Left ventricle myocardium inferior (tissue), 1 donor: ENCODE measurements around the gene XIST. TPM values are rescaled to one million over a fixed set of nuclear protein-coding genes. Genes with fewer than 3 reads are reported as not detected.
"Not testable (repeated sequence)": the region's sequence is repeated elsewhere in the genome, so short reads cannot be mapped to it uniquely, and the experiment has no call there.

Source experiments
- DNase-seq: peaks from one replicate; pipeline ENCODE4 v3.0.0-alpha.2; 2020
- H3K27ac ChIP-seq: fragments of 200-600 bp; replicated peaks from 2 replicates; pipeline ENCODE4 v1.8.0; 2021
- H3K27me3 ChIP-seq: fragments of 200-600 bp; 2 replicates; pipeline ENCODE4 v1.8.0; 2021; ENCODE audit warnings: low read depth
- H3K36me3 ChIP-seq: fragments of 200-600 bp; 2 replicates; pipeline ENCODE4 v1.8.0; 2021
- H3K4me1 ChIP-seq: fragments of 200-600 bp; 2 replicates; pipeline ENCODE4 v1.8.0; 2021
- H3K4me3 ChIP-seq: fragments of 200-600 bp; 2 replicates; pipeline ENCODE4 v1.8.0; 2021; ENCODE audit warnings: mild to moderate bottlenecking, moderate library complexity
- H3K9me3 ChIP-seq: fragments of 200-600 bp; replicated peaks from 2 replicates; pipeline ENCODE4 v1.8.0; 2021
- intact Hi-C: fragments of 100-400 bp; cut with micrococcal nuclease; formaldehyde crosslinking; loops from one replicate; pipeline ENCODE4 v1.11.0; 2022
- total RNA-seq: library from RNA; stranded (reverse); fragmentation: NEBNext Ultra II Directional; extraction: Animal tissue kit (Norgen Biotek cat#: 25700); gene quantifications from one replicate; pipeline ENCODE4 v1.2.1, GENCODE V29; 2021
- TF ChIP-seq, protein P1 (sequence below): fragments of 200-600 bp; IDR thresholded peaks from 2 replicates; pipeline ENCODE4 v1.8.0; 2021; ENCODE audit warnings: antibody characterized with exemption, mild to moderate bottlenecking, borderline replicate concordance
- donor health status: DM: no; HTN: yes; CAD: no; lungs with severe emphysema.

Gene XIST
- total RNA-seq, 1 donor from 2014 or later = 0.27 TPM

GRCh38 chrX:73817393-73818199, 34.9 kb downstream of the XIST start:
- intact Hi-C loops = no loop called here
- no peaks in the 10 kb centered on the region for H3K4me1 ChIP-seq
- no peaks in the 10 kb centered on the region for H3K9me3 ChIP-seq
- TF ChIP-seq, protein P1, sequence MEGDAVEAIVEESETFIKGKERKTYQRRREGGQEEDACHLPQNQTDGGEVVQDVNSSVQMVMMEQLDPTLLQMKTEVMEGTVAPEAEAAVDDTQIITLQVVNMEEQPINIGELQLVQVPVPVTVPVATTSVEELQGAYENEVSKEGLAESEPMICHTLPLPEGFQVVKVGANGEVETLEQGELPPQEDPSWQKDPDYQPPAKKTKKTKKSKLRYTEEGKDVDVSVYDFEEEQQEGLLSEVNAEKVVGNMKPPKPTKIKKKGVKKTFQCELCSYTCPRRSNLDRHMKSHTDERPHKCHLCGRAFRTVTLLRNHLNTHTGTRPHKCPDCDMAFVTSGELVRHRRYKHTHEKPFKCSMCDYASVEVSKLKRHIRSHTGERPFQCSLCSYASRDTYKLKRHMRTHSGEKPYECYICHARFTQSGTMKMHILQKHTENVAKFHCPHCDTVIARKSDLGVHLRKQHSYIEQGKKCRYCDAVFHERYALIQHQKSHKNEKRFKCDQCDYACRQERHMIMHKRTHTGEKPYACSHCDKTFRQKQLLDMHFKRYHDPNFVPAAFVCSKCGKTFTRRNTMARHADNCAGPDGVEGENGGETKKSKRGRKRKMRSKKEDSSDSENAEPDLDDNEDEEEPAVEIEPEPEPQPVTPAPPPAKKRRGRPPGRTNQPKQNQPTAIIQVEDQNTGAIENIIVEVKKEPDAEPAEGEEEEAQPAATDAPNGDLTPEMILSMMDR = no peak
- no peak overlapping the region for H3K4me3 ChIP-seq
- H3K36me3 ChIP-seq = no peaks in the 10 kb centered on the region
- H3K27me3 ChIP-seq = no peaks in the 10 kb centered on the region
- DNase-seq = no peak
- no peak overlapping the region for H3K27ac ChIP-seq

DNA sequence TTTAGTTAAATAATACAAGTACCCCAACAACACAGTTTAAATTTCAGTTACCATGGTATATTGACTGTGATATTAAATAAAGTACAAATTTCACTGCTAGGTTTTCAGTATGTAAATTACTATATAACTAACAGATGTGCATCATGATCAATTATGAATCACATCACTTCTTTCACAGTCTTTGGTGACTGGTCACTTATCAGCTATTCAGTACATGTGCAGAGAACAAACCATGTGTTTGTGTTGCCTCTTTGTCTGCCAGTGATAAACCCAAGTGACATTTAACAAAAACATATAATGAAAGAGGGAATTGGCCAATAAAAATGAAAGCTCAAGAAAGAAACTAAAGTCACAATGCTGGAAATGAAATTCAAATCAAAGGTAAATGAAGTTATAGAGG, 40.3 kb downstream of the XIST start:
- no peaks in the 10 kb centered on the region for H3K36me3 ChIP-seq
- no peak overlapping the region for H3K27ac ChIP-seq
- TF ChIP-seq, protein P1 = no peak
- H3K9me3 ChIP-seq = no peaks in the 10 kb centered on the region
- intact Hi-C loops = no loop called here
- DNase-seq = no peak
- no peaks in the 10 kb centered on the region for H3K4me1 ChIP-seq
- no peak overlapping the region for H3K4me3 ChIP-seq
- H3K27me3 ChIP-seq = no peaks in the 10 kb centered on the region

- H3K36me3 ChIP-seq, intact Hi-C loops, H3K27ac ChIP-seq, DNase-seq, H3K9me3 ChIP-seq, H3K4me1 ChIP-seq, H3K4me3 ChIP-seq, H3K27me3 ChIP-seq: not testable (repeated sequence)
Observed at GRCh38 chrX:73804109-73804508, 48.4 kb downstream of the XIST start.

- no peak overlapping the region for H3K4me3 ChIP-seq
- no peaks in the 10 kb centered on the region for H3K9me3 ChIP-seq
- H3K36me3 ChIP-seq = no peaks in the 10 kb centered on the region
- no peak overlapping the region for H3K27ac ChIP-seq
- intact Hi-C loops = no loop called here
- H3K27me3 ChIP-seq = no peaks in the 10 kb centered on the region
- DNase-seq = no peak
- H3K4me1 ChIP-seq = no peaks in the 10 kb centered on the region
- TF ChIP-seq, protein P1 = no peak
Observed at GRCh38 chrX:73799888-73800287, 52.6 kb downstream of the XIST start.

- H3K4me3 ChIP-seq, H3K27ac ChIP-seq, intact Hi-C loops, H3K9me3 ChIP-seq, H3K4me1 ChIP-seq, DNase-seq, H3K27me3 ChIP-seq, H3K36me3 ChIP-seq: not testable (repeated sequence)
Observed at GRCh38 chrX:73792511-73792910, 60.0 kb downstream of the XIST start.

- intact Hi-C loops = no loop called here
- Histone ChIP-seq H3K36me3 (no peaks in the 10 kb centered on the region), H3K27me3 (no peaks in the 10 kb centered on the region), H3K4me3 (no peak overlapping the region), H3K4me1 (no peaks in the 10 kb centered on the region), H3K9me3 (no peaks in the 10 kb centered on the region), H3K27ac (no peak overlapping the region)
- TF ChIP-seq, protein P1 = no peak
- no peak for DNase-seq
Observed at GRCh38 chrX:73785493-73785892, 67.0 kb downstream of the XIST start.
